Endothelial cell of umbilical vein (primary cell): ENCODE measurements around the gene DDX10. TPM values are rescaled to one million over a fixed set of nuclear protein-coding genes. Genes with fewer than 3 reads are reported as not detected.

Source experiments
- BruUV-seq: library from RNA; stranded (reverse); fragments of 400-500 nt; replicated peaks from 2 replicates; lab custom pipeline; 2021; lab: Mats Ljungman, UMichigan
- CTCF ChIA-PET: fragments of 300-600, 350-600 bp; sonication (Branson Sonifier 250); formaldehyde crosslinking; loops from one replicate; lab custom pipeline; 2021; ENCODE audit warnings: antibody characterized with exemption, inconsistent platforms; lab: Charles Lee
- POLR2A ChIA-PET: fragments of 300-600, 350-600 bp; sonication (Branson Sonifier 250); formaldehyde crosslinking; loops from one replicate; lab custom pipeline; 2021; ENCODE audit warnings: antibody characterized with exemption, inconsistent platforms; lab: Charles Lee
- DNase-seq: peaks from one replicate; pipeline ENCODE4 v3.0.0-alpha.2; 2011; ENCODE audit warnings: low read depth, low spot score
- FAIRE-seq: peaks from 2 replicates; lab custom pipeline; 2011; peaks lifted over from hg19 to GRCh38; lab: Jason Lieb, UNC
- H2AFZ ChIP-seq: 2 replicates; pipeline ENCODE4 v1.6.0; 2012; ENCODE audit warnings: low read depth, low read length, control low read depth, inconsistent platforms
- H3K27ac ChIP-seq: 2 replicates; pipeline ENCODE4 v1.5.1; 2011; ENCODE audit warnings: low read depth, mild to moderate bottlenecking, control low read depth, low read length, moderate library complexity; ENCODE audit not compliant: insufficient read depth
- H3K27me3 ChIP-seq, 2 experiments: 2 replicates each; pipeline versions ENCODE4 v1.6.0 to v1.6.1; 2011; ENCODE audit warnings: low read length in 2 of 2, mixed read lengths in 1 of 2; ENCODE audit not compliant: control insufficient read depth in 2 of 2, insufficient read depth in 2 of 2
- H3K36me3 ChIP-seq, 2 experiments: 2 replicates in 1 of 2; 3 replicates in 1 of 2; pipeline ENCODE4 v1.5.1; 2011; ENCODE audit warnings: low read length in 2 of 2, mild to moderate bottlenecking in 1 of 2, moderate library complexity in 1 of 2; ENCODE audit not compliant: control insufficient read depth in 2 of 2, insufficient read depth in 2 of 2; ENCODE audit errors: extremely low read depth in 1 of 2
- H3K4me1 ChIP-seq: 3 replicates; pipeline ENCODE4 v1.5.1; 2011; ENCODE audit warnings: mild to moderate bottlenecking, low read length; ENCODE audit not compliant: control insufficient read depth, insufficient read depth; ENCODE audit errors: extremely low read depth
- H3K4me2 ChIP-seq: 2 replicates; pipeline ENCODE4 v1.6.1; 2011; ENCODE audit warnings: low read length, control low read depth, mixed read lengths; ENCODE audit not compliant: insufficient read depth
- H3K4me3 ChIP-seq, 3 experiments: fragments of 200-600 bp in 1 of 3; sonication (generic), shearing (Covaris generic) in 1 of 3; replicated peaks in 1 of 3; 2 replicates each; pipeline ENCODE4 v1.5.1; 2011 to 2016; ENCODE audit warnings: control low read depth in 3 of 3, low read length in 3 of 3, mild to moderate bottlenecking in 2 of 3, inconsistent platforms in 1 of 3, low read depth in 1 of 3, moderate library complexity in 1 of 3; ENCODE audit not compliant: insufficient read depth in 1 of 3
- H3K79me2 ChIP-seq: 2 replicates; pipeline ENCODE4 v1.6.0; 2012; ENCODE audit warnings: low read length, inconsistent platforms; ENCODE audit not compliant: control insufficient read depth, insufficient read depth
- H3K9ac ChIP-seq: replicated peaks from 2 replicates; pipeline ENCODE3; 2011; ENCODE audit warnings: low read length, control low read depth; ENCODE audit not compliant: insufficient read depth; ENCODE audit errors: extremely low read depth
- H3K9me1 ChIP-seq: replicated peaks from 3 replicates; pipeline ENCODE4 v1.6.0; 2011; ENCODE audit warnings: mild to moderate bottlenecking, low read length; ENCODE audit not compliant: control insufficient read depth, insufficient read depth; ENCODE audit errors: extremely low read depth
- H3K9me3 ChIP-seq: replicated peaks from 2 replicates; pipeline ENCODE4 v1.5.1; 2012; ENCODE audit warnings: low read length, inconsistent platforms; ENCODE audit not compliant: control insufficient read depth, insufficient read depth
- H4K20me1 ChIP-seq: replicated peaks from 2 replicates; pipeline ENCODE3; 2011; ENCODE audit warnings: mild to moderate bottlenecking, low read length; ENCODE audit not compliant: control insufficient read depth, insufficient read depth; ENCODE audit errors: extremely low read depth
- CTCF ChIP-seq, 2 donors: IDR thresholded peaks; 1 replicate in 1 of 2; 2 replicates in 1 of 2; pipeline ENCODE4 v1.5.1; 2011; ENCODE audit warnings: low read length in 2 of 2, mild to moderate bottlenecking in 2 of 2, moderate library complexity in 2 of 2, control low read depth in 1 of 2, inconsistent platforms in 1 of 2, low read depth in 1 of 2; ENCODE audit not compliant: insufficient read depth in 1 of 2; ENCODE audit errors: extremely low read depth in 1 of 2
- JUN ChIP-seq: IDR thresholded peaks from 2 replicates; pipeline ENCODE4 v1.6.1; 2011; ENCODE audit warnings: borderline replicate concordance, low read depth; ENCODE audit not compliant: insufficient read length, insufficient read depth
- MAX ChIP-seq: IDR thresholded peaks from 2 replicates; pipeline ENCODE4 v1.6.1; 2011; ENCODE audit not compliant: insufficient read depth, insufficient read length
- MYC ChIP-seq: IDR thresholded peaks from one replicate; pipeline ENCODE4 v1.6.1; 2011; ENCODE audit warnings: mild to moderate bottlenecking, low read depth, low read length
- POLR2A ChIP-seq: IDR thresholded peaks from 2 replicates; pipeline ENCODE4 v1.6.1; 2012; ENCODE audit warnings: low read depth, mild to moderate bottlenecking, control low read depth, low read length
- POLR2AphosphoS5 ChIP-seq: IDR thresholded peaks from 2 replicates; pipeline ENCODE4 v1.6.1; 2012; ENCODE audit warnings: low read depth, mild to moderate bottlenecking, control low read depth, low read length, moderate library complexity; ENCODE audit not compliant: insufficient read depth
- dilution Hi-C: fragments of 300-500 bp; cut with MboI; formaldehyde crosslinking; loops from one replicate; pipeline ENCODE4 v1.15.0; 2019; ENCODE audit warnings: low sequenced_read_pairs; ENCODE audit not compliant: extremely low pct_ligation_motif_present
- intact Hi-C: fragments of 100-400 bp; cut with micrococcal nuclease; formaldehyde crosslinking; loops from one replicate; pipeline ENCODE4 v1.10.0; 2022
- polyA plus RNA-seq, 4 experiments: library from polyadenylated mRNA; depleted of rRNA in 3 of 4; stranded (reverse) in 3 of 4; unstranded in 1 of 4; fragments of >200 nt; gene quantifications; 2 replicates each; pipeline versions ENCODE4 v1.2.1 to v1.2.3, GENCODE V29; 2011 to 2012; ENCODE audit warnings: missing spikeins in 1 of 4
- total RNA-seq: library from RNA; stranded (reverse); gene quantifications from 2 replicates; pipeline ENCODE4 v1.2.3, GENCODE V29; 2021

Gene DDX10
- total and polyA plus RNA-seq, 2 donors (not counting 3 experiments of a cell fraction or from before 2014, with no cell fraction given) = 29.8 to 35.2 TPM

GRCh38 chr11:108853864-108854263, 189.0 kb downstream of the DDX10 start:
- Histone ChIP-seq H3K4me2 (peak overlapping the region; percentile 96), H3K36me3 (no peaks in the 10 kb centered on the region), H3K9me3 (no peaks in the 10 kb centered on the region), H3K27me3 (no peaks in the 10 kb centered on the region), H3K4me1 (peaks cover 32% of the 10 kb centered on the region), H4K20me1 (no peaks in the 10 kb centered on the region), H3K9ac (peak overlapping the region; percentile 67), H3K79me2 (peaks cover 1% of the 10 kb centered on the region), H3K9me1 (no peaks in the 10 kb centered on the region), H2AFZ (peak overlapping the region; percentile 24), H3K4me3 (peak overlapping the region in 1 of 3 experiments; percentile 71), H3K27ac (peak overlapping the region; percentile 70)
- FAIRE-seq (no peak), DNase-seq (peak; percentile 49)
- intact Hi-C loops (loop anchor here (2.0 kb wide), 1 partner anchor 15 kb away; no protein-coding TSS in a partner anchor), dilution Hi-C loops (no loop called here)
- CTCF ChIA-PET = interaction anchor here (0.7 to 3.3 kb wide), 16 partner anchors 9 to 1086 kb away, joined by 3 to 33 read pairs (median 4); no protein-coding TSS in a partner anchor
- no TSS peak for BruUV-seq
- TF ChIP-seq MAX = no peak
- no peak for TF ChIP-seq JUN
- TF ChIP-seq POLR2A = no peak
- TF ChIP-seq MYC = no peak
- TF ChIP-seq POLR2AphosphoS5 = no peak
- TF ChIP-seq CTCF (IDR thresholded peaks at IDR 0.05; ENCODE audit: extremely low read depth in 1 of 2, insufficient read depth in 1 of 2, low read depth in 1 of 2, low read length in 2 of 2) = no peak
- POLR2A ChIA-PET = no interaction called here
